Skin epidermis (tissue), 12 donors: ENCODE measurements around the gene P2RY13.

Experiments
- H3K27ac ChIP-seq, 21 experiments: fragments of 200-600 bp; sonication (generic) in 11 of 21; one replicate each; pipeline ENCODE4 v1.5.0; 2020; ENCODE audit warnings: mild to moderate bottlenecking in 3 of 21, inconsistent platforms in 2 of 21, moderate library complexity in 2 of 21
- H3K4me3 ChIP-seq, 7 experiments: fragments of 200-600 bp; sonication (generic) in 2 of 7; one replicate each; pipeline ENCODE4 v1.5.0; 2020; ENCODE audit warnings: inconsistent platforms in 2 of 7, mild to moderate bottlenecking in 2 of 7, moderate library complexity in 1 of 7

Gene P2RY13

DNA sequence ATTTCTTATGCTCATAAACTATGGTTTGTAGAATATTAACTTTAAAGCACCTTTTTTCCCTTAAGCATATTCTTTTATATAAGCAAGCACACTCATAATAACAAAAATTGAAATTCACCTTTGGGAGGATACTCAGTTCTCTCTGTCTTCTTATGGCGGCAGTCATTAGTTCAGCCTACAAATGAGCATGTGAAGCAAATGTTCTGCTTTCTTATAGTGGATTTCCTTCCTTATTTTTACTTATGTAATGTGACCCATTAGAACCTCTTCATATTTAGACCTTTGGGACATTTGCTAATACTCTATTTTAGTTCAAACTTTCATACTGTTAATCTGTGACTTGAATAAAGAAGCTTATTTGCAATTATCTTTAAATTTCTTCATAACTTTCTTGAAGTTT is at the start of gene P2RY13:
Gene P2RY13 (minus strand): TSS at position 187 of the 400 bp plus-strand sequence. CDS start 21 bp downstream, at position 166.
- Histone ChIP-seq H3K4me3 (peak within 1 kb of the TSS; percentile 0 to 36 (median 20)), H3K27ac (peak within 1 kb of the TSS in 12 of 21 experiments; percentile 1 to 66 (median 24))

DNA sequence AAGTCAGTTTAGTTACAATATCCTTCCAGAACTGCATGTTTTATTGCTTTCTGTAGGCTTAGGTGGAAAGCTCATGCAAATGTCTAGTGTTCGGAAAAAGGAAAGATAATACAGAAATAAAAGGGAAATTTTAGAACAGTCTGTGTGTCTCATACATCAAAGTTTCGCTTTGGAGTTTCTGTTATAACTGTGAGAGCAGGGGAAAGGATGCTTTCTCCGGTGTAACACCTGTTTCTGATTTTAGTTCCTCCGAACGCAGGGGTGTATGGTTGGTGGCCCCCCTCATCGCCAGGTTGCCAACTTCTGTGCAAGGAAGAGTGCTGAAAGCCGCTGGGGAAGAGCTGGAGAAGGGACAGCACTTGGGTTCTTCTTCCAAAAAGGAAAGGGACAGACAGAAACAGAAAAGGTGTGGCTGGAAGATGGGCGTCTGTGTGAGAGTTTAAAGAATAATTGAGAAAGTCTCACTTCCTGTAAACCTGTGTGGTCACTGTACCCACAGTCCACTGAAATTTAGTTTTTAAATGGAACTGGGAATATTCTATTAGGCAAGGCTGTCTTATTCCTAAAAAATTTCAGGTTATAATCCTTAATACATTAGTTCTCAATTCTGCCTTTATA is 48.5 kb upstream of the P2RY13 start:
- Histone ChIP-seq H3K4me3 (no peak overlapping the region), H3K27ac (no peak overlapping the region)

GRCh38 chr3:151372063-151372820 is 42.9 kb upstream of the P2RY13 start:
- peak overlapping the region in 2 of 21 experiments; percentile 16 to 59 for H3K27ac ChIP-seq
- no peak overlapping the region for H3K4me3 ChIP-seq

- no peak overlapping the region for H3K4me3 ChIP-seq
- peak overlapping the region in 1 of 21 experiments; percentile 59 for H3K27ac ChIP-seq
Observed at GRCh38 chr3:151371526-151371925, 42.2 kb upstream of the P2RY13 start.

DNA sequence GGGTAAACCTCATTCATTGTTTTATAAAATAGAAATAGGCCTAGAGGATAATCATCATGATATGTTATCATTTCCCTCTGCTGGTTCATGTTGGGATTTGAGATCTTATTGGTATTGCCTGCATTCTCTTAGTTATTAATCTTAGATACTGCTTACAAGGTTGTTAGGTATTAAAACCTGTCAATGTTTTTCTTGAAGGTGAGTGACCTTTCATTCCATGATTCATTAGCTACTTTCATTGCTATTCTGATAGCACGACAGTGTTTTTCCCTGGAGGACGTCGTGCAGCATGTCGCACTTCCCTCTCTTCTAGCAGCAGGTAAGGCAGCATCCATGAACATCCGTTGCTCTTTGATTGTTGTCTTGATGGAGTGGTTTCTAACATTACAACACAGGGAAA is 38.1 kb upstream of the P2RY13 start:
- H3K27ac ChIP-seq, result no peak overlapping the region
- H3K4me3 ChIP-seq, result no peak overlapping the region

DNA sequence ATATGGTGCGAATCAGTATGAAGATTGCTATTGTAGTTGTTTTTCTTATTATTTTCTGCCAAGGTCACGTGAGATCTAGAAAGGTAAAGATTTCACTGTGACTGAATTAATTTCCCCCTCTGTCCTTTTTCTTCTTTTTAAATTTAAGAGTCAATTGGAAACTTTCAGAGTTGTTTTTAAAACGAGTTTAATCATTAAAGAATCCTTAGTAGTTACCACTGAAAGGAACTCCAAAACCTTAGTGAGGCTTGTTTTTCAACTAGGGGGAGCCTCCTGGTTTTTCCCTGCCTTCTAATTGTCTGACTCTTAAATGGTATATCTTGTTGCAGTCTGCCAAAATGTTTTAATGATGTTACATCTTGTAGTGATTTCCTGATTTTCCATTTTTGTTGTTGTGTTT is 37.6 kb upstream of the P2RY13 start:
- H3K4me3 ChIP-seq, result no peak overlapping the region

DNA sequence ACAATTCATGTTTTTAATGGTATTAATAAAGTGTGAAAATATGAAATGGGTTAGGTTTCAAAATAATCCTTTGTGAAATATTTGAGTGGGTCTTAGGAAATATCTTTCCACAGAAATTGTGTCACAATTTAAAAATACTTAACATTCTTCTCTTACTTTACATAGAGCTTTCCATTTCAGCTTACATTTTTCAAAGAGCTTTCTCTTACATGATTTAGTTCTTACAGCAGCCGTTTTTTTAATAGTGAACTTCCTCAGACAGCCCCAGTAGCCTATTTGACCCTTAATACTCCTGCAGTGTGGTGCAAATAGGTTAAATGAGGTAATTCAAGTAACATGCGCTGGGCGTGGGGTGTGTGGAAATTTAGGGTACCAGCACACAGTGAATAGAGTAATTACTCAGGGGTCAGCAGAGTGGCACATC is 33.4 kb upstream of the P2RY13 start:
- no peak overlapping the region for H3K27ac ChIP-seq
- no peak overlapping the region for H3K4me3 ChIP-seq

More for the DNA sequence above, 37.6 kb upstream of the P2RY13 start:
- no peak overlapping the region for H3K27ac ChIP-seq

GRCh38 chr3:151357463-151357850 is 28.1 kb upstream of the P2RY13 start:
- Histone ChIP-seq H3K27ac (no peak overlapping the region), H3K4me3 (no peak overlapping the region)

DNA sequence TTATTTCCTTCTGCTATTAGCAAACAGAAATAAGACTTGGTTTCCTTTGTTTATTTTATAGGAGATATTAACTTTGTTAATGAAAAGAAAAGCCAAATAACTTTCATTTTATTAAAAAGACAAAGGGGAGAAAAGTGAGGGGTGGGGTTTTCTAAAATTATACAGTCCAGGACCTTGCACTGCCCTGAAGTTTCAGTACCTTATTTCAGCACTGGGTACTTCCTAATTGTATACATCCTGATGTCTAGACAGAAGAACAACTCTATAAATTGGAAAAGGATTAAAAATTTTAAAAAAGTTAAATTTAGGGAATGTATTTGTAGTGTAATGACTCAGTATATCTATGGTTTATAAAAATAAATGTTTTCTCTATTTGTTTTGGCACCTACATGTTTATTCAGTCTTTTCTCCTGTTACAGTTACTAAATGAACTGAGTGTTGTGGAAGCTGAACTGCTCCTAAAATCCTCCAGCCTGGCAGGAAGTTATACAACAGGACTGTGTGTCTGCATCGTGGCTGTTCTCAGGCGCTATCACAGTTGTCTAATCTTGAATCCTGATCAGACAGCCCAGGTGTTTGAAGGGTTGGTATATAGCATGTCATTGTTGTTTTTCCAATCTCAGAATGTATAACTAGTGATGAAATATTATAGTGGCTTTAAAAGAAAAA is 27.6 kb upstream of the P2RY13 start:
- Histone ChIP-seq H3K4me3 (no peak overlapping the region), H3K27ac (no peak overlapping the region)

- H3K27ac ChIP-seq, result peak overlapping the region in 3 of 21 experiments; percentile 13 to 24 (median 19)
Observed at GRCh38 chr3:151351648-151352047, 22.3 kb upstream of the P2RY13 start.

GRCh38 chr3:151351219-151351618 is 21.9 kb upstream of the P2RY13 start:
- no peak overlapping the region for H3K4me3 ChIP-seq
- H3K27ac ChIP-seq, result peak overlapping the region in 3 of 21 experiments; percentile 13 to 24 (median 19)

More at GRCh38 chr3:151351648-151352047, 22.3 kb upstream of the P2RY13 start:
- H3K4me3 ChIP-seq, result no peak overlapping the region

GRCh38 chr3:151350656-151351055 is 21.3 kb upstream of the P2RY13 start:
- Histone ChIP-seq H3K4me3 (no peak overlapping the region), H3K27ac (no peak overlapping the region)

DNA sequence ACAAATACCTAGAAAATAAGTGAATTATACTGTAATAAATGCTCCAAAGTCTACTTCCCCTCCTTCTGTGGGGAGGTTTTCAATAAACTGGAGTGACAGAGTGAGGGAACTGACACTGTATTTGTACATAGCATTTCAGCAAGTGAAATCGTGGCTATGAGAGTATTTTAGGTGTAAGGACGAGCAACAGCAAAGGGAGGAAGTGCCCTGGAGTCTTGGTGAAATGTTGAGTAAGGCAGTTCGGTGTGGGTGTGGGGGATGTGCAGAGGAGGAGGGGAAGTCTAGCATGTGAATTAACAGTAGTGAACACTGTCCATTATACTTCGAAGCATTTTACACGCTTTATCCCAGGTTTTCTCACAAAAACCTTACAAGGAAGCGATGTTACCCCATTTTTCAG is 18.1 kb upstream of the P2RY13 start:
- no peak overlapping the region for H3K4me3 ChIP-seq
- H3K27ac ChIP-seq, result no peak overlapping the region

DNA sequence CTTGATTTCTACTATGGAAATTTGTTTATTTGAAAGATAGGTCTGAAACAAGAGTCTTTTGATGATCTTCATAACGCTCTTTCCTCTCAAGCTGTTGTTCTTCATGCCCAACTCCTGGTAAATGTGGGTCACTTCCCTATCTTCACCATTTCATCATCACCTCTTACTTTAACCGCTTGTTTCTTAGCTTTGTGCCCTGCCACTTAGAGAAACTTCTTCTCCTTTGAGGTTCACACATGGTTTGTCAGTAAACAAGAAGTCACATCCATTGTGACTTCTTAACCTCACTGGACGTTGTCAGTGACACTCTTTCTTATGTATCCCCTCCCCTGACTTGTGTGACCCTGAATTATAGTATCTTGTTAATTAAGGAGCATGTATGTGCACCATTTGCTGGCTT is 16.9 kb upstream of the P2RY13 start:
- Histone ChIP-seq H3K4me3 (no peak overlapping the region), H3K27ac (peak overlapping the region in 5 of 21 experiments; percentile 1 to 72 (median 47))

GRCh38 chr3:151345859-151346258 is 16.5 kb upstream of the P2RY13 start:
- Histone ChIP-seq H3K27ac (peak overlapping the region in 11 of 21 experiments; percentile 1 to 72 (median 34)), H3K4me3 (no peak overlapping the region)

DNA sequence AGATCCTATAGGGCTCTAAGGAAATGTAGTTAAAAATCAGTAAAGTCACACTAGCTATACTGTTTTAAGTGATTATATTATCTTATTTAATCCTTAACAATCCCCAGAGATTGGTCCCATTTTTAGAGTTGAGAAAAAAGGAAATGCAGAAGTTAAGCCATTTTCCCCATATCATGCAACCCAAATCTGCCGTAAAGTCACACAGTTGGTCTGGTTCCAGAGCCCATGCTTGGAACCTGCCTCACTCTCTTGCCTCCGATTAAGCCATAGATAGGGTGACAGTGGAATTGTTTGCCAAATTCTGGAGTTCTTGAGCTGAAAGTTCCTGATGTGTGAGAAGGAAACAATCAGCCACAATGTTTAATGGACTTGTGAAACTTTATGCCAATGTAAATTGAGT is 2.3 kb upstream of the P2RY13 start:
- peak overlapping the region in 3 of 21 experiments; percentile 6 to 51 (median 14) for H3K27ac ChIP-seq
- no peak overlapping the region for H3K4me3 ChIP-seq

- peak overlapping the region in 2 of 21 experiments; percentile 14 to 51 for H3K27ac ChIP-seq
- no peak overlapping the region for H3K4me3 ChIP-seq
Observed at GRCh38 chr3:151330899-151331298, 1.6 kb upstream of the P2RY13 start.

DNA sequence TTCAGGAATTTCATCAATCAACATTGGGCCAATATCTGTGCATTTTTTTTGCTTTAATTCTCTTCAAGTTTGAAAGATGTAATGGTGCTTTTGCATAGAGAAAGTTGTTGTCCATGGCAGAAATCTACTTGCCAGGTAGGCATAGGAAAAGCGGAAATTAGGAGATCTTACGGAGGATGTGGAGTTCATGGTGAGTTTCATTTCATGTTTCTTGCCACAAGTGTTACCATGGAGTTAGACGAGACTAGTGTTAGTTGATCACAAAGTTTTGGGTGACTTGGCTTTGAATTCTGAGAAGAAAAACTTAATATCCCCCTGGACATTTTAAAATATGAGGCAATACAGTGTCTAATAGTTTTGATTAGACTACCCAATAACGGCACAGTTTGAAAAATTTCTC is 1.0 kb upstream of the P2RY13 start:
- H3K27ac ChIP-seq, result no peak overlapping the region
- no peak overlapping the region for H3K4me3 ChIP-seq

DNA sequence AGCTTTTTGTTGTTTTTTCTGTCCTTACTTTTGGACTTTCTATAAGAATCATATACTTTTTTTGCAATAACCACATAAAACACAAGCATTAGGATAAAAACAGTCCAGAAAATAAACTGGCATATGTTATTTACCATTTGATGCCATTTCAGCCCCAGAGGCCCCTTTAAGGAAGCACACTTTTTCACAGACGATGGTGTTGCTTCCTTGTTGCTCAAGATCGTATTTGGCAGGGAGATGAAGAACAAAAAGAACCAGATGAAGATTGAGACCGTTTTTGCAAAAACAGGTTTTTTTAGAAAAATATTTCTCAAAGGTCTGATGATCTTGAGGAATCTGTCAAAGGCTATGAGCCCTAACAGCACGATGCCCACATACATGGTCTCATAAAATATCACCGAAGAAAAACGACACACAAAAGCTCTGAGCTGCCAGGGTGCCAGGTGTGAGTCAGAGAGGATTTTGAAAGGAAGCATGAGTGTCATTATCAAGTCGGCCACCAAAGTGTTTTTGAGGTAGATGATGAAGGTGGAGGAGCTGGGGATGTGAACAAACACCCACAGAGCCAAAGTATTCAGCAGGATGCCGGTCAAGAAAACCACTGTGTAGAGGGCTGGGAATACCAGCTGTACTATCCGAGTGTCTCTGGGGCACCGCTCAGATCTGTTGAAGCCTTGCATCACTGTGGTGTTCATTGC is 902 bp downstream of the P2RY13 start:
- peak overlapping the region; percentile 0 to 36 (median 20) for H3K4me3 ChIP-seq
- H3K27ac ChIP-seq, result peak overlapping the region in 13 of 21 experiments; percentile 1 to 66 (median 26)
